ENCODE results near the gene GNG14.

GRCh38 chr19:12639901-12640613, 47.7 kb upstream of the GNG14 start:
- TF ChIP-seq CTCF (IDR thresholded peaks at IDR 0.05) (peak; percentile 60 to 88 (median 76)), POLR2A (IDR thresholded peaks at IDR 0.05) (no peak)
